ENCODE measurements around the gene RLBP1.
A peak's percentile ranks its signal among the peaks of the same experiment; 100 is the strongest.

Gene RLBP1

DNA sequence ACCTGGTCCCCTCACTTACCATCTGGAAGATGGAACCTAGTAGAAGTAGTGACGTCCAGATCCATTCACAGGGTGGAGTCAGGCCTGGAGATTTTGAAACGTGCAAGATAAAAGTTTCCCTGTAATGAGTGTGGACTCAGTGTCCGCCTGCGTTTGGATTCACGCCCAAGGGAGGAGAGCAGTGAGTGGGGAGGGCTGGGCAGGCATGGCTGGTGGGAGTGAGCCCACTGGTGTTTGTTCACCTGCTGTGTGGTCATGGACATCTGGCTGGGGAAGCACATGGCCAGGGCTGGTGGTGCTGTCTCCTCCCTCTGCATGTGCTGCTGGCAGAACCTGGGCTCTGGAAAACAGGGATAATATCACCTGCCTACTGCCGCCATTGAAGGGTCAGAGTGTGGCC lies 37.0 kb downstream of the RLBP1 start:
- no peak for DNase-seq
- TF ChIP-seq, protein P1, sequence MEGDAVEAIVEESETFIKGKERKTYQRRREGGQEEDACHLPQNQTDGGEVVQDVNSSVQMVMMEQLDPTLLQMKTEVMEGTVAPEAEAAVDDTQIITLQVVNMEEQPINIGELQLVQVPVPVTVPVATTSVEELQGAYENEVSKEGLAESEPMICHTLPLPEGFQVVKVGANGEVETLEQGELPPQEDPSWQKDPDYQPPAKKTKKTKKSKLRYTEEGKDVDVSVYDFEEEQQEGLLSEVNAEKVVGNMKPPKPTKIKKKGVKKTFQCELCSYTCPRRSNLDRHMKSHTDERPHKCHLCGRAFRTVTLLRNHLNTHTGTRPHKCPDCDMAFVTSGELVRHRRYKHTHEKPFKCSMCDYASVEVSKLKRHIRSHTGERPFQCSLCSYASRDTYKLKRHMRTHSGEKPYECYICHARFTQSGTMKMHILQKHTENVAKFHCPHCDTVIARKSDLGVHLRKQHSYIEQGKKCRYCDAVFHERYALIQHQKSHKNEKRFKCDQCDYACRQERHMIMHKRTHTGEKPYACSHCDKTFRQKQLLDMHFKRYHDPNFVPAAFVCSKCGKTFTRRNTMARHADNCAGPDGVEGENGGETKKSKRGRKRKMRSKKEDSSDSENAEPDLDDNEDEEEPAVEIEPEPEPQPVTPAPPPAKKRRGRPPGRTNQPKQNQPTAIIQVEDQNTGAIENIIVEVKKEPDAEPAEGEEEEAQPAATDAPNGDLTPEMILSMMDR (IDR thresholded peaks at IDR 0.05; ENCODE audit: low read depth, low read length, missing control alignments), result no peak
- Histone ChIP-seq H3K27ac (no peak overlapping the region), H3K27me3 (replicated peaks) (no peaks in the 10 kb centered on the region), H3K36me3 (replicated peaks) (peaks cover 6% of the 10 kb centered on the region), H3K4me3 (ENCODE audit: low read depth, low read length) (no peak overlapping the region)
- in situ Hi-C loops (cut with HindIII; ENCODE audit: low pct_ligation_motif_present, low sequenced_read_pairs), result no loop called here

DNA sequence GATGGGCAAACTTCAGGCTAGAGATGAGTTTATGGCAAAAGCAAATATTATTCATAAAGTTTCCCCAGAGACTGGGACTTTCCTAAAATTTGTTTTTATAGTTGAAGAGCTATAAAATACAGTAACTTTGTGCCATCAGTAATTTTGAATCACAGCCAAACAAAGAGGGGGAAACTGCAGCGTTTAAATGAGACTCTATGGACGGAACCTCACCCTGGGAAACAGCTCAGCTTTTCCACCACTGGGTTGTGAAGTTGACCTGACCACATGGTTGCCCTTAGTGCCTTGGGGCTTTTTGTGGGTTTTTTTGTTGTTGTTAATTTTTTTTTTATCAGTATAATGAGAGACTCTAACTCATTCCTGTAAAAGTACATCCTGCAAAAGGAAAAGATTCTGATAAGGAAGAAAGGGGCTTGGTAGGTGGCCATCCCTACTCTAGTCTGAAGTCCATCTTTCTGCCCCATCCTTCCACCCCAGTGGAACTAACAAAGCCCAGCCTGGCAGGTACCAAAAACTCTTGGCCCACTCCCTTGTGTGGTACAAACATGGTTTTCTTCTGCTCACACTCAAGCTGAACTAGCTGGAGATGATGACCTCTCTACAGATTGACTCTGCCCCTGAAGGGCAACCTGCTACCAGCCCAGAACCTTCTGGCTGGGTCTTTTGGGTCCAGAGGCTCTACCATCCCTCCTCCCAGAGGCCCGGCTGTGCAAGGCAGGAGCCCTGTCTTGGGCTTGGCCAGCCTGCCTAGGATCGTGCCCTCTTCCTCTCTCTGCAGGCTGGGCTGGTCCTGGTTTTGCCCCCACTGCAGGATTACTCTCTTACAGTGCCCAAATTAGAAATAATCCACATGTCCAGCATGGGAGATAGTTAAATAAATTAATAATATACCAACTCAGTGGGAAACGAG lies 41.2 kb downstream of the RLBP1 start:
- H3K4me3 ChIP-seq (ENCODE audit: low read depth, low read length), result no peak overlapping the region
- DNase-seq, result peak; percentile 40
- no peaks in the 10 kb centered on the region for H3K27me3 ChIP-seq (replicated peaks)
- TF ChIP-seq, protein P1 (IDR thresholded peaks at IDR 0.05; ENCODE audit: low read depth, low read length, missing control alignments), result no peak
- no peak overlapping the region for H3K27ac ChIP-seq
- H3K36me3 ChIP-seq (replicated peaks), result peaks cover 9% of the 10 kb centered on the region
- in situ Hi-C loops (cut with HindIII; ENCODE audit: low pct_ligation_motif_present, low sequenced_read_pairs), result no loop called here

DNA sequence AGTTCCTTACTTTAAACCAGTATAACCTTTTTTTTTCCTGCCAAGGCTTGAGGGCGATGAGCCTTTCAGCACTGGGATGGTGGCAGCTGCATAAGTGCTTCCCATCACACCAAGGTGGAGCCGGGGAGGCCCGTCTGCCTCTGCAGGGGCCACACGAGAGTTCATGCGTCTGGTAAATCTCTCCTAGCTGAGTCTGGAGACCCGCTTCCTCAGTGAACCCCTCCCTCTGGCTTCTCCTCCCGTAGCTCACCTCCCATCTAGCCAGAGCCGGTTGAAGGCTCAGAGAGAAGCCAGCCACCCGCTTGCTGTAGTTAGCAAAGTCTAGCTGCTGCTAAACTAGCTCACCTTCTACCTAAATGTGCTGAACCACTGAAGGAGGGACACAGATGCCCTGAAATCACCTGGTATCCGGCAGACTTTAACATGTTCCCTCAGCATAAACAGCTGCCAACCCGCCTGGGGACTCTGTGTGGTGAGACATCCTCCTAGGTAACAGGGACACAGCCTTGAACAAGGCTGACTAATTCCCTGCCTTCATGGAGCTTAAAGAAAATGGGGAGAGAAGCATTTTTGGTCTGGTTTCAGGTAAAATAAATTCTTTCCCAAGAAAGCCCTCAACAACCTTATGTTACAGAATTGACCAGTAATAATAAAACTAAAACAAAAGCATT lies 42.9 kb downstream of the RLBP1 start:
- Histone ChIP-seq H3K27ac (no peak overlapping the region), H3K27me3 (replicated peaks) (no peaks in the 10 kb centered on the region), H3K4me3 (ENCODE audit: low read depth, low read length) (no peak overlapping the region), H3K36me3 (replicated peaks) (peaks cover 9% of the 10 kb centered on the region)
- in situ Hi-C loops (cut with HindIII; ENCODE audit: low pct_ligation_motif_present, low sequenced_read_pairs), result no loop called here
- DNase-seq, result no peak
- TF ChIP-seq, protein P1 (IDR thresholded peaks at IDR 0.05; ENCODE audit: low read depth, low read length, missing control alignments), result no peak

DNA sequence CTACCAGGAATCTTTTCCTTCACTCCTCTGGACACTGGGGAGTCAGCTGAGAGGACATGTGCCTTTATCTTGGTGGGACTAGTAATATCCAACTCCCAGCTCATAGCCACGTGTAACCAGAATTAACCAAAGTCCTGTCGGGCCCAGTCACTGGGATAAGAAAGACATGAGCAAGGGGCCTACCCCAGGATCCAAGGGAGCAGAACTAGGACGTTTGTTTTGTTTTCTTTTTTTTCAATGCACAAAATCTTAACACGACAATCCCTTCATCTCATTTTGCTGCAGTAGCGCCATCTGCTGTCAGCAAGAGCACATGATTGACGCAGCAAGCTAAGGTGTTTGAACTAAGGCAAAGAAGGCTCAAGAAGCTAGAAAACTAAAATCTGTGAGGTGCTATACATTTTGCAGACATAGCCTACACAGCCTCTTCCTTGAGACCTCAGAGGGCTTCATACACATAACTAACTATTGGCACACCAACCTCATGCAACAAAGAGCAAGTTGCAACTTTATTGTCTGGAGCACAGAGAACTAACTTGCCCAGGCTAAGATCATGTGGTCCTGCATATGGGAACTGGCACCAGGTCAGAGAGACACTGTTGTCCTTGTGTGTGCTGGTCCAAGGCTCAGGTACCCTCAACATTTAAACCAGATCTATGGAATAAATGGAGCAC lies 43.6 kb downstream of the RLBP1 start:
- peaks cover 9% of the 10 kb centered on the region for H3K36me3 ChIP-seq (replicated peaks)
- no peaks in the 10 kb centered on the region for H3K27me3 ChIP-seq (replicated peaks)
- in situ Hi-C loops (cut with HindIII; ENCODE audit: low pct_ligation_motif_present, low sequenced_read_pairs), result no loop called here
- TF ChIP-seq, protein P1 (IDR thresholded peaks at IDR 0.05; ENCODE audit: low read depth, low read length, missing control alignments), result peak; percentile 94
- no peak overlapping the region for H3K4me3 ChIP-seq (ENCODE audit: low read depth, low read length)
- H3K27ac ChIP-seq, result peak overlapping the region; percentile 7
- peak; percentile 66 for DNase-seq

DNA sequence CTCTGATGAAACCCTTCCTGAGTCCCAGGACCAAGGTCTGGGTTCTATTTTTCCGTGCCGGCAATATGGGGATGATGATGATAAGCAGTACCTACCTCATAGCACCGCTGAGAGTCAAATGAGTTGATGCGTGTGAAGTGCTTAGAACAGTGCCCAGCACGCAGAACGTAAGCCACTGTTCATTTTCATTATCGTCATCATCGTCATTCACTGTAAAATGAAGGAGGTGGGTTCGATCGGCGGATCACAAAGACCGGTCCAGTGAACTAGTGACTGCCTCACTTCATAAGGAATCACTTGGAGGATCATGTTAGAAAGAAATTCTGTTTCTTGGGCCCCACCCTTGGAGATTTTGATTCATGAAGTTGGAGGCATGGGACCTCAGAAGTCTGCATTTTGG lies 44.3 kb downstream of the RLBP1 start:
- TF ChIP-seq, protein P1 (IDR thresholded peaks at IDR 0.05; ENCODE audit: low read depth, low read length, missing control alignments), result no peak
- peak overlapping the region; percentile 7 for H3K27ac ChIP-seq
- peaks cover 9% of the 10 kb centered on the region for H3K36me3 ChIP-seq (replicated peaks)
- no peaks in the 10 kb centered on the region for H3K27me3 ChIP-seq (replicated peaks)
- DNase-seq, result no peak
- in situ Hi-C loops (cut with HindIII; ENCODE audit: low pct_ligation_motif_present, low sequenced_read_pairs), result no loop called here
- H3K4me3 ChIP-seq (ENCODE audit: low read depth, low read length), result no peak overlapping the region

Measured in brain microvascular endothelial cell (primary cell).